Right forelimb (tissue), 1 donor: Measurements from ENCODE around the gene TBPL1.

Experiments used
- DNase-seq: peaks from one replicate; pipeline ENCODE4 v3.0.0-alpha.2; 2018

The TBPL1 gene

GRCh38 chr6:134010974-134011373 lies 58.0 kb downstream of the TBPL1 start:
- no peak for DNase-seq

DNA sequence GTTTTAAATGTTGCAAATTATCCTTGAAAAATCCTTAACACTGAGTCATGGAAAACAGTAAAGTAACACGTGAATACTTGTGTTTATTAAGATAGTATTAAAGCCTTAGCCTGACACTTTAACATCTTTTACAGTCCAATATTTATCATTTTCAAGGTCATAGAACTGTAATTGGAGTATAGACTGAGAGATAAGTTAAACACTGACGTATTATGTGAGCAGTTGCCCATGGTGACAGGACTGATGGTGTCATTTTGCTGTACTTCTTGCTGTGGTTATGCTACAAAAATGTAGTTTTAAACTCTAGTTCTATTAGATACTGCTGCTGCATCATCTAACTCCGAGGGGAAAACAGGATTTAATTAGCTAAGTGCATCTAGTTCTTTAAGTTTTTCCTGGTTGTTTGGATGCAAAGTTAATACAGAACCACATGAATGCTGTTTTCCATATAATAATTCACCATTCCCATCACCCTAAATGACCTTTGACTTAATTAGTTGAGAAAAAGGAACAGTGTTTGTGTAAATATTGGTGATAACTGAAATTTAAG lies 61.6 kb downstream of the TBPL1 start:
- no peak for DNase-seq

- DNase-seq = no peak
Measured at GRCh38 chr6:134015719-134016557, 62.9 kb downstream of the TBPL1 start.

- DNase-seq = no peak
Measured at GRCh38 chr6:134016558-134016814, 63.5 kb downstream of the TBPL1 start.

DNA sequence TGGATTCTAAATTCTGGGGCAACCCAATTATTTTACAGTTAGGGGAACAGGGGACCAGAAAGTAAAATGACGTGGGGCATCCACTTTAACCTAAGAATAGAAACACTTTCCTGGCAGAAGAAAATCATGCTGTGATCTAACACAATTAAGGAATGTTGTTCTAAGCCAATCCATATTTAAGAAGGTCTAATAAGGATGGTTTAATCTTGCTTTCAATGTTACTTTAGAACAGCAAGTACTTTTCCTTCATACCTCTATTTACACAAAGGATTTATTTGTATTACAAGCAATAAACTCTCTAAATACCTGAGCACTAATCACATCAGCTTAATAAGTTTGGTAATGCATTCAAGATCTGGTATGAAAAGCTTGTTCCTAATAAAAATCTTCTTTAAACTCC lies 67.0 kb downstream of the TBPL1 start:
- DNase-seq = no peak

- no peak for DNase-seq
Measured at GRCh38 chr6:134020543-134020942, 67.5 kb downstream of the TBPL1 start.

DNA sequence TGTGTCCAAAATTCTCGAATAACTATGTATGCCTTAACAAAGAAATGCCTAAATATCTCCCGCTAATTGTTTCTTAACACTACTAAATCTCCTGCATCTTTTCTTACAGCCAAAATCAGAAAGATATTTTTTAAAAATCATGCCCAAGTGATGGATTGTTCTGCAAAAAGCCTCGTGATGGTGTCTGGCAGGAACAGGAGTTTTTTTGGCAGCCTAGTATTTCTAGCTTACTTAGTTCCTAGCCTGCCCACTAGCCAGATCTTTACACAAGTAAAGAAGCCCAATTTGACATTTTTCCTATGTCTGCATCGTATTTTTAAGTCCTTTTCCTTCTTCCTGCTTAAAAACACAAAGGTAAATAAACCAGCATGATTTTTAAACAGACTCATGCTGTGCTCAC lies 67.9 kb downstream of the TBPL1 start:
- DNase-seq = no peak

DNA sequence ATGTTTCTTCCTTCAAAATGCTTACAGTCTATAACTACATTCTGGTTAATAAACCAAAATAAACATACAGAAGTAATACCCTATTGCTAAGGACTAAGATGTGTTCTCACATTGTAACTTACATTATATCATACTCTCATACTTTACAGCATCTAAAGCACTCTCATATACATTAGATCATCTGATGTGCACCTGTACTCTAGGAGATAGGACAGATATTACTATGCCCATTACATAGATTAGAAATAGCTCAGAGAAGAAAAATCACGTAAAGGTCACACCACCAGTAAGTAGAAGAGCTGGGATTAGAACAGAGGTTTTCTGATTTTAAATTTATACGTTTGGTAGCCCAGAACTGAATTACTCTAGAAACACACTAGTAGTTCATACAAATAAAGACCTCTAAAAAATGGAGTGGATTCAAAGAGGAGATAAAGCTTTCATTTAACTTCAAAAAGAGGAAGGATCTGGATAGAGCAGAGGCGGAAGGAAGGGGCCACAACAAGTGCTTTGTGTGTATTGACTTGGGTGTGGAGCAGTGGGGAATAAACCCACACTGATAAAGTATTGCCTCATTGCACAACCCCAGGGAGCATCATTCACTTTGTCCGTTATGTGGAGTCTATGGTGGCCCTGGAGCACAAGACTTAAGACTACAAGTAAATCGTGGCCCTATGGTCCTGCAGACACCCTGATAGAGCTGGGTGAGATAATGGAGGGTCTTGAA lies 68.5 kb downstream of the TBPL1 start:
- DNase-seq = no peak

- DNase-seq = no peak
Measured at GRCh38 chr6:134022650-134023049, 69.6 kb downstream of the TBPL1 start.

- no peak for DNase-seq
Measured at GRCh38 chr6:134026597-134026996, 73.6 kb downstream of the TBPL1 start.

- DNase-seq = no peak
Measured at GRCh38 chr6:134028438-134028837, 75.4 kb downstream of the TBPL1 start.

GRCh38 chr6:134029495-134030455 lies 76.8 kb downstream of the TBPL1 start:
- DNase-seq = no peak

DNA sequence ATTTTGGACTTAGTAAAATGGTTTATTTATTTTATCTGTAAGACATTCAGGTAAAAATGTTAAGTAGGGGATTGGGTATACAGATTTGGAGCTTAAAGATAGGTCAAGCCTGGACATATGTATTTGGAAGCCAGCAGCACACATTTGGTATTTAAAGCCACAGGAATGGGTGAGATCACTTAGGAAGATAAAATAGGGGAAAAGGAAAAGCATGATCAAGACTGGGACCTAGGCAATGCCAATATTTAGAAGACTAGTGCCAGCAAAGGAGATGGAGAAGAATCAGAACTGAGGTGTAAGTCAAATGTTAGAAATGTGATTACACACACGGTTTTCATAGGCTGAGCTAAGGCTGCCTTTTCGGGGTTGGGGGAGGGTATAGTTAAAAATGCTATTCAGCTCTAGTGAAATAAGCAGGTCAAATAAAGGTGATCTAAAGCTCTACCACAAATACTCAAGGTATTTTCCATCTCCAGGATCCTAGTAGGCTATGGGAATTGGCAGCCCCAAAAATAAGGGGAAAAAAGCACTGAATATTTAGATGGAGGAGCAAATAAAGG lies 78.8 kb downstream of the TBPL1 start:
- no peak for DNase-seq

- DNase-seq = no peak
Measured at GRCh38 chr6:134034478-134034877, 81.5 kb downstream of the TBPL1 start.

DNA sequence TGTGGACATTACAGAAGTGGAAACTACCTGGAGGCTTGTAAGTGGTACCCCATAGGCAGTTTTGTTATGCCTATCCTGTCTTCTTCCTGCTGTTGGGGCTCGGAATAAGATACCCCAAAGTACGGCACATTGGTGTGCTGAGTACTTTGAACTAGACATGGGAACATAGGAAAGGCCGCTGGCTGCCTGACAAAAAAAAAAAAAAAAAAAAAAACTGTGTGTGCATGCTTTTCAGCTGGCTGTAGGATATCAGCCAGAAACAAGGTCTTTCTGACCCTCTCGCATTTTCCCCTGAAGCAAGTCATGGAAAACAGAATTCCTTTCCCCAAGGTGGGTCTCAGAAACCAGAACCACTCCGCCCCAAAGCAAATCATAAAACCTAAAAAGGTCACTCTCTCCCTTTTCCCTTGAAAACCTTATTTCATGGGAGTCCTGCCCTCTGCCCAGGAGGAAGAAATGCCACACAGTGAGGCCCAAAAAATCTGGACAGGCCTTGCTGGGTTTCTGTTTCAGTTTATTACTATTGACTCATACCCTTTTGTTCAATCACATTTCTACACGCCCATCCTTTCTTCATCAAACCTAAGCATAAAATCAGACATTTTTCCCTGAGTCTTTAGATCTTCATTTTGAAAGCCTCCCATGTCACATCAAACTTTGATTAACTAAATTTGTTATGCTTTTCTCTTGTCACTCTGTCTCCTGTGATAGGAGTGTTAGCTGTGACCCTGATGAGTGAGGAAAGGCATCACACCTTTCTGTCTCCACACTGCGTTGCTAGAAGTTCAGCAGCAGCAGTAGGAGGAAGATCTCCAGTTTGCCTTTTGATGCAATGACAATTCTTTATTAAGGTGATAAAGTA lies 82.2 kb downstream of the TBPL1 start:
- no peak for DNase-seq

DNA sequence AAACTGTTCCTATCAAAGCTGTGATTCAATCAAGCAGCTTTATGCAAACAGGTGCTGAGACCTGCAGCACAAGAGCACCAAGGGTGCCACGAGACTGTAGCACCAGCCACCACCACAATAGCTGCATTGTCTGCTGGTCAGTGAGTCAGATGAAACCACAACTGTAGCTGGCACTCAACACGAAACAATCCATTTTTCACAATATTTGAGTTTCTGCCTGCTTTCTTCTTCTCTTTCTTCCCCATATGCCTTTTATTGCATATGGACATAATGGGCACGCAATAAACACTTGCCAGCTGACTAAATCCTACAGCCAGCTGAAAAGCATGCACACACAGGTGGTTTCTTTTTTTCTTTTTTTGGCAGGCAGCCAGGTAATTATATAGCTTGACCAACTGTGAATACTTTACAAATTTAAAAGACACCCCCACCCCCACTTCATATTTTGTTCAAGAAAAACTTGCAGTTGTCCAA lies 82.8 kb downstream of the TBPL1 start:
- no peak for DNase-seq

DNA sequence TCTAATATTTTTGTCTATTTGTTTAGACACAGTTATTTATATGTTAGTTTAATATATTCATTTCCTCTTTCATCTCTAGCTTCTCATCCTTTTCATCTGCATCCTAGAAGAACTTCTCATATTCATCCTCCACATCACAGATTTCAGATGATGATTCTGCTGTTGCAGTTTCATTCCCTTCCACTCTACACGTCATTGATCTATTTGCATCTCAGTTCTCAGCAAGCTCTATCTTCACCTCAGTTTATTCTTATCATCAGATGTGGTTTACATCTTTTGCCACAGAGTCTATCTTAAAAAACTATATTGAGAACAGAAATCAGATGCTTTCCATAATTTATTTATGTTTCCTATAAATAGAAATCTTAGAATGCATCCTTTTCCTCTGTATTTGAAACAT lies 86.1 kb downstream of the TBPL1 start:
- no peak for DNase-seq
